ENCODE results near the gene ATP6V1E1.

ATP6V1E1 gene

DNA sequence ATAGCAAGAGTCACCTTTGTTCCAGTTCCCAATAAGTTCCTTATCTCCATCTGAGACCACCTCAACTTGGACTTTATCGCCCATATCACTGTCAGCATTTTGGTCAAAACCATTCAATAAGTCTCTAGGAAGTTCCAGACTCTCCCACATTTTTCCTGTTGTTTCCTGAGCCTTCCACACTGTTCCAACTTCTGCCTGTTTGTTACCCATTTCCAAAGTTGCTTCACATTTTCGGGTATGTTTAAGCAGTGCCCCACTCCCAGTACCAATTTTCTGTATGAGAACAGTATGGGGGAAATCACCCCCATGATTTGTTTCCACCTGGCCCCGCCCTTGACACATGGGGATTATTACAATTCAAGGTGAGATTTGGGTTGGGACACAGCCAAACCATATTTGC lies 36.7 kb upstream of the ATP6V1E1 start:
- TF ChIP-seq, protein P1, sequence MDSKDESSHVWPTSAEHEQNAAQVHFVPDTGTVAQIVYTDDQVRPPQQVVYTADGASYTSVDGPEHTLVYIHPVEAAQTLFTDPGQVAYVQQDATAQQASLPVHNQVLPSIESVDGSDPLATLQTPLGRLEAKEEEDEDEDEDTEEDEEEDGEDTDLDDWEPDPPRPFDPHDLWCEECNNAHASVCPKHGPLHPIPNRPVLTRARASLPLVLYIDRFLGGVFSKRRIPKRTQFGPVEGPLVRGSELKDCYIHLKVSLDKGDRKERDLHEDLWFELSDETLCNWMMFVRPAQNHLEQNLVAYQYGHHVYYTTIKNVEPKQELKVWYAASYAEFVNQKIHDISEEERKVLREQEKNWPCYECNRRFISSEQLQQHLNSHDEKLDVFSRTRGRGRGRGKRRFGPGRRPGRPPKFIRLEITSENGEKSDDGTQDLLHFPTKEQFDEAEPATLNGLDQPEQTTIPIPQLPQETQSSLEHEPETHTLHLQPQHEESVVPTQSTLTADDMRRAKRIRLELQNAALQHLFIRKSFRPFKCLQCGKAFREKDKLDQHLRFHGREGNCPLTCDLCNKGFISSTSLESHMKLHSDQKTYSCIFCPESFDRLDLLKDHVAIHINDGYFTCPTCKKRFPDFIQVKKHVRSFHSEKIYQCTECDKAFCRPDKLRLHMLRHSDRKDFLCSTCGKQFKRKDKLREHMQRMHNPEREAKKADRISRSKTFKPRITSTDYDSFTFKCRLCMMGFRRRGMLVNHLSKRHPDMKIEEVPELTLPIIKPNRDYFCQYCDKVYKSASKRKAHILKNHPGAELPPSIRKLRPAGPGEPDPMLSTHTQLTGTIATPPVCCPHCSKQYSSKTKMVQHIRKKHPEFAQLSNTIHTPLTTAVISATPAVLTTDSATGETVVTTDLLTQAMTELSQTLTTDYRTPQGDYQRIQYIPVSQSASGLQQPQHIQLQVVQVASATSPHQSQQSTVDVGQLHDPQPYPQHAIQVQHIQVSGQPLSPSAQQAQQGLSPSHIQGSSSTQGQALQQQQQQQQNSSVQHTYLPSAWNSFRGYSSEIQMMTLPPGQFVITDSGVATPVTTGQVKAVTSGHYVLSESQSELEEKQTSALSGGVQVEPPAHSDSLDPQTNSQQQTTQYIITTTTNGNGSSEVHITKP (tag by site-specific recombination; IDR thresholded peaks at IDR 0.05): peak; percentile 66
- TF ChIP-seq ZNF707 (tag by site-specific recombination; IDR thresholded peaks at IDR 0.05) (peak; percentile 52; the same call in 1 of the 2 replicates), ZNF311 (tag by site-specific recombination; IDR thresholded peaks at IDR 0.05; ENCODE audit: borderline replicate concordance) (no peak)
- Histone ChIP-seq H3K27ac (ENCODE audit: extremely low read depth, low read depth, low read length) (no peak overlapping the region), H3K4me3 (ENCODE audit: low read depth, low read length) (no peak overlapping the region), H3K36me3 (ENCODE audit: control insufficient read depth in 2 of 2, insufficient read depth in 1 of 2, low read length in 2 of 2) (peaks cover 26 to 29% of the 10 kb centered on the region in 2 experiments), H3K4me1 (ENCODE audit: control insufficient read depth, insufficient read depth, low read length) (no peaks in the 10 kb centered on the region), H3K9me3 (ENCODE audit: control insufficient read depth, insufficient read depth, low read depth, low read length) (no peaks in the 10 kb centered on the region)
- ChIA-PET POLR2A (interaction anchor here (0.6 kb wide), 1 partner anchor 230 kb away, joined by 7 read pairs; no protein-coding TSS in a partner anchor), CTCF (no interaction called here)

- TF ChIP-seq TRIM28 (IDR thresholded peaks at IDR 0.05; ENCODE audit: borderline replicate concordance, low read length): peak; percentile 49; the same call in 1 of the 2 replicates
- no peak for TF ChIP-seq RBAK (tag by site-specific recombination; IDR thresholded peaks at IDR 0.05)
- TF ChIP-seq, protein P2, sequence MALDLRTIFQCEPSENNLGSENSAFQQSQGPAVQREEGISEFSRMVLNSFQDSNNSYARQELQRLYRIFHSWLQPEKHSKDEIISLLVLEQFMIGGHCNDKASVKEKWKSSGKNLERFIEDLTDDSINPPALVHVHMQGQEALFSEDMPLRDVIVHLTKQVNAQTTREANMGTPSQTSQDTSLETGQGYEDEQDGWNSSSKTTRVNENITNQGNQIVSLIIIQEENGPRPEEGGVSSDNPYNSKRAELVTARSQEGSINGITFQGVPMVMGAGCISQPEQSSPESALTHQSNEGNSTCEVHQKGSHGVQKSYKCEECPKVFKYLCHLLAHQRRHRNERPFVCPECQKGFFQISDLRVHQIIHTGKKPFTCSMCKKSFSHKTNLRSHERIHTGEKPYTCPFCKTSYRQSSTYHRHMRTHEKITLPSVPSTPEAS (tag by site-specific recombination; IDR thresholded peaks at IDR 0.05): no peak
- peak; percentile 42 for TF ChIP-seq SETDB1 (IDR thresholded peaks at IDR 0.05; ENCODE audit: insufficient read length, low read length)
- no peak for TF ChIP-seq ZNF548 (tag by site-specific recombination; IDR thresholded peaks at IDR 0.05)
- TF ChIP-seq ZNF280D (tag by site-specific recombination; IDR thresholded peaks at IDR 0.05): peak; percentile 26; the same call in 1 of the 2 replicates
- CTCF ChIA-PET: interaction anchor here (0.6 to 0.7 kb wide), 2 partner anchors 8 to 266 kb away, joined by 3 to 4 read pairs; no protein-coding TSS in a partner anchor
- Histone ChIP-seq H3K4me3 (ENCODE audit: low read depth, low read length) (no peak overlapping the region), H3K36me3 (ENCODE audit: control insufficient read depth in 2 of 2, insufficient read depth in 1 of 2, low read length in 2 of 2) (peaks cover 33 to 34% of the 10 kb centered on the region in 2 experiments), H3K4me1 (ENCODE audit: control insufficient read depth, insufficient read depth, low read length) (no peaks in the 10 kb centered on the region), H3K9me3 (ENCODE audit: control insufficient read depth, insufficient read depth, low read depth, low read length) (no peaks in the 10 kb centered on the region), H3K27ac (ENCODE audit: extremely low read depth, low read depth, low read length) (no peak overlapping the region)
- POLR2A ChIA-PET: no interaction called here
Observed at GRCh38 chr22:17664414-17665055, 36.0 kb upstream of the ATP6V1E1 start.

GRCh38 chr22:17656870-17657395 lies 28.4 kb upstream of the ATP6V1E1 start:
- Histone ChIP-seq H3K4me3 (ENCODE audit: low read depth, low read length) (no peak overlapping the region), H3K36me3 (ENCODE audit: control insufficient read depth in 2 of 2, insufficient read depth in 1 of 2, low read length in 2 of 2) (peaks cover 34 to 47% of the 10 kb centered on the region in 2 experiments; a peak in 2 of 3 replicates), H3K9me3 (ENCODE audit: control insufficient read depth, insufficient read depth, low read depth, low read length) (no peaks in the 10 kb centered on the region), H3K27ac (ENCODE audit: extremely low read depth, low read depth, low read length) (no peak overlapping the region), H3K4me1 (ENCODE audit: control insufficient read depth, insufficient read depth, low read length) (no peaks in the 10 kb centered on the region)
- POLR2A ChIA-PET: no interaction called here
- TF ChIP-seq ZBTB8A (tag by site-specific recombination; IDR thresholded peaks at IDR 0.05) (no peak), ZNF184 (tag by site-specific recombination; IDR thresholded peaks at IDR 0.05) (no peak)
- TF ChIP-seq, protein P3, sequence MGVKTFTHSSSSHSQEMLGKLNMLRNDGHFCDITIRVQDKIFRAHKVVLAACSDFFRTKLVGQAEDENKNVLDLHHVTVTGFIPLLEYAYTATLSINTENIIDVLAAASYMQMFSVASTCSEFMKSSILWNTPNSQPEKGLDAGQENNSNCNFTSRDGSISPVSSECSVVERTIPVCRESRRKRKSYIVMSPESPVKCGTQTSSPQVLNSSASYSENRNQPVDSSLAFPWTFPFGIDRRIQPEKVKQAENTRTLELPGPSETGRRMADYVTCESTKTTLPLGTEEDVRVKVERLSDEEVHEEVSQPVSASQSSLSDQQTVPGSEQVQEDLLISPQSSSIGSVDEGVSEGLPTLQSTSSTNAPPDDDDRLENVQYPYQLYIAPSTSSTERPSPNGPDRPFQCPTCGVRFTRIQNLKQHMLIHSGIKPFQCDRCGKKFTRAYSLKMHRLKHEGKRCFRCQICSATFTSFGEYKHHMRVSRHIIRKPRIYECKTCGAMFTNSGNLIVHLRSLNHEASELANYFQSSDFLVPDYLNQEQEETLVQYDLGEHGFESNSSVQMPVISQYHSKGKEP (tag by site-specific recombination; IDR thresholded peaks at IDR 0.05): no peak
- TF ChIP-seq, protein P4, sequence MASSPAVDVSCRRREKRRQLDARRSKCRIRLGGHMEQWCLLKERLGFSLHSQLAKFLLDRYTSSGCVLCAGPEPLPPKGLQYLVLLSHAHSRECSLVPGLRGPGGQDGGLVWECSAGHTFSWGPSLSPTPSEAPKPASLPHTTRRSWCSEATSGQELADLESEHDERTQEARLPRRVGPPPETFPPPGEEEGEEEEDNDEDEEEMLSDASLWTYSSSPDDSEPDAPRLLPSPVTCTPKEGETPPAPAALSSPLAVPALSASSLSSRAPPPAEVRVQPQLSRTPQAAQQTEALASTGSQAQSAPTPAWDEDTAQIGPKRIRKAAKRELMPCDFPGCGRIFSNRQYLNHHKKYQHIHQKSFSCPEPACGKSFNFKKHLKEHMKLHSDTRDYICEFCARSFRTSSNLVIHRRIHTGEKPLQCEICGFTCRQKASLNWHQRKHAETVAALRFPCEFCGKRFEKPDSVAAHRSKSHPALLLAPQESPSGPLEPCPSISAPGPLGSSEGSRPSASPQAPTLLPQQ (tag by site-specific recombination; IDR thresholded peaks at IDR 0.05): no peak
- CTCF ChIA-PET: no interaction called here
